H9 (cell line): Measurements from ENCODE around the gene ROR1. TPM values are rescaled to one million over a fixed set of nuclear protein-coding genes. Genes with fewer than 3 reads are reported as not detected.

Experiments used
- DNase-seq: peaks from one replicate; pipeline ENCODE4 v3.0.0-alpha.2; 2017
- H2AFZ ChIP-seq: one replicate; pipeline ENCODE4 v1.6.1; 2013; ENCODE audit warnings: mild to moderate bottlenecking, low read length, control low read depth, moderate library complexity
- H2AK5ac ChIP-seq: 2 replicates; pipeline ENCODE4 v1.6.1; 2013; ENCODE audit warnings: low read length, control low read depth, mixed read lengths; ENCODE audit not compliant: insufficient read length
- H2BK120ac ChIP-seq: one replicate; pipeline ENCODE4 v1.6.1; 2013; ENCODE audit warnings: low read depth, mild to moderate bottlenecking, low read length, control low read depth, inconsistent platforms; ENCODE audit not compliant: poor library complexity, severe bottlenecking
- H2BK12ac ChIP-seq: 2 replicates; pipeline ENCODE4 v1.6.1; 2013; ENCODE audit warnings: low read length, control low read depth, mixed read lengths, low read depth; ENCODE audit not compliant: insufficient read length
- H2BK15ac ChIP-seq: 2 replicates; pipeline ENCODE4 v1.6.1; 2013; ENCODE audit warnings: low read depth, low read length, control low read depth
- H2BK20ac ChIP-seq: one replicate; pipeline ENCODE4 v1.6.1; 2013; ENCODE audit warnings: low read depth, mild to moderate bottlenecking, low read length, control low read depth, inconsistent platforms; ENCODE audit not compliant: poor library complexity, severe bottlenecking
- H2BK5ac ChIP-seq: 2 replicates; pipeline ENCODE4 v1.6.1; 2013; ENCODE audit warnings: low read length, control low read depth, mixed read lengths; ENCODE audit not compliant: insufficient read length
- H3K14ac ChIP-seq: 2 replicates; pipeline ENCODE4 v1.6.1; 2013; ENCODE audit warnings: low read length, control low read depth; ENCODE audit not compliant: insufficient read depth
- H3K18ac ChIP-seq: 2 replicates; pipeline ENCODE4 v1.6.1; 2013; ENCODE audit warnings: low read depth, mild to moderate bottlenecking, mixed read lengths, low read length, control low read depth; ENCODE audit not compliant: insufficient read length
- H3K23ac ChIP-seq: 2 replicates; pipeline ENCODE4 v1.6.1; 2013; ENCODE audit warnings: low read length, control low read depth, mixed read lengths, low read depth; ENCODE audit not compliant: insufficient read length
- H3K23me2 ChIP-seq: 2 replicates; pipeline ENCODE4 v1.6.1; 2013; ENCODE audit warnings: low read depth, mild to moderate bottlenecking, mixed read lengths, low read length, control low read depth; ENCODE audit not compliant: insufficient read length, poor library complexity, severe bottlenecking
- H3K27ac ChIP-seq: 2 replicates; pipeline ENCODE4 v1.5.1; 2013; ENCODE audit warnings: low read length, control low read depth, mixed read lengths, low read depth; ENCODE audit not compliant: insufficient read length
- H3K27me3 ChIP-seq: 2 replicates; pipeline ENCODE4 v1.6.1; 2013; ENCODE audit warnings: low read length, control low read depth, inconsistent platforms; ENCODE audit not compliant: insufficient read depth
- H3K4ac ChIP-seq: 2 replicates; pipeline ENCODE4 v1.6.1; 2013; ENCODE audit warnings: low read depth, mild to moderate bottlenecking, control low read depth, inconsistent platforms, low read length, moderate library complexity
- H3K4me1 ChIP-seq: 2 replicates; pipeline ENCODE4 v1.6.1; 2013; ENCODE audit warnings: low read length, control low read depth, inconsistent platforms; ENCODE audit not compliant: insufficient read depth
- H3K4me2 ChIP-seq: 2 replicates; pipeline ENCODE4 v1.6.1; 2013; ENCODE audit warnings: low read length, control low read depth, mixed read lengths; ENCODE audit not compliant: insufficient read length, insufficient read depth
- H3K56ac ChIP-seq: 2 replicates; pipeline ENCODE4 v1.6.1; 2013; ENCODE audit warnings: low read depth, mild to moderate bottlenecking, mixed read lengths, low read length, control low read depth; ENCODE audit not compliant: insufficient read length
- H3K79me1 ChIP-seq: 2 replicates; pipeline ENCODE4 v1.6.1; 2013; ENCODE audit warnings: low read depth, mild to moderate bottlenecking, moderate library complexity, low read length, control low read depth, inconsistent platforms; ENCODE audit not compliant: insufficient read depth, poor library complexity, severe bottlenecking
- H3K79me2 ChIP-seq: 2 replicates; pipeline ENCODE4 v1.6.1; 2013; ENCODE audit warnings: low read length, control low read depth, inconsistent platforms; ENCODE audit not compliant: insufficient read depth
- H3K9ac ChIP-seq: 2 replicates; pipeline ENCODE4 v1.6.1; 2013; ENCODE audit warnings: low read length, control low read depth, mixed read lengths; ENCODE audit not compliant: insufficient read length; ENCODE audit errors: extremely low read depth
- H3K9me3 ChIP-seq: one replicate; pipeline ENCODE4 v1.6.1; 2013; ENCODE audit warnings: low read depth, low read length, inconsistent platforms; ENCODE audit not compliant: control insufficient read depth
- H3T11ph ChIP-seq: one replicate; pipeline ENCODE4 v1.6.1; 2013; ENCODE audit warnings: mild to moderate bottlenecking, low read length, control low read depth, inconsistent platforms
- H4K20me1 ChIP-seq: one replicate; pipeline ENCODE4 v1.6.1; 2013; ENCODE audit not compliant: control insufficient read depth, insufficient read length, insufficient read depth
- H4K5ac ChIP-seq: 2 replicates; pipeline ENCODE4 v1.6.1; 2013; ENCODE audit warnings: low read depth, mild to moderate bottlenecking, mixed read lengths, low read length, control low read depth; ENCODE audit not compliant: insufficient read length
- H4K8ac ChIP-seq: replicated peaks from 2 replicates; pipeline ENCODE4 v1.6.1; 2013; ENCODE audit warnings: low read length, control low read depth, mixed read lengths, low read depth; ENCODE audit not compliant: insufficient read length
- H4K91ac ChIP-seq: 2 replicates; pipeline ENCODE4 v1.6.1; 2013; ENCODE audit warnings: low read depth, mild to moderate bottlenecking, moderate library complexity, mixed read lengths, low read length, control low read depth; ENCODE audit not compliant: insufficient read length
- H3K27ac Mint-ChIP-seq, 3 experiments: 2 replicates in 2 of 3; 3 replicates in 1 of 3; pipeline ENCODE4 v1.8.0; 2020 to 2021; ENCODE audit warnings: mixed read lengths in 3 of 3, mild to moderate bottlenecking in 1 of 3, moderate library complexity in 1 of 3
- H3K27me3 Mint-ChIP-seq: 2 replicates; pipeline ENCODE4 v1.8.0; 2021; ENCODE audit warnings: low read depth, mild to moderate bottlenecking, moderate library complexity, mixed read lengths
- H3K36me3 Mint-ChIP-seq, 3 experiments: 2 replicates in 2 of 3; 3 replicates in 1 of 3; pipeline ENCODE4 v1.8.0; 2020 to 2021; ENCODE audit warnings: low read depth in 3 of 3, mixed read lengths in 3 of 3; ENCODE audit not compliant: insufficient read depth in 1 of 3
- H3K4me1 Mint-ChIP-seq, 2 experiments: 2 replicates each; pipeline ENCODE4 v1.8.0; 2020; ENCODE audit warnings: mixed read lengths in 2 of 2
- H3K4me3 Mint-ChIP-seq, 2 experiments: 2 replicates in 1 of 2; 3 replicates in 1 of 2; pipeline ENCODE4 v1.8.0; 2020 to 2021; ENCODE audit warnings: mild to moderate bottlenecking in 2 of 2, mixed read lengths in 2 of 2, moderate library complexity in 1 of 2
- H3K9me3 Mint-ChIP-seq, 2 experiments: 2 replicates in 1 of 2; 3 replicates in 1 of 2; pipeline ENCODE4 v1.8.0; 2020; ENCODE audit warnings: mild to moderate bottlenecking in 2 of 2, mixed read lengths in 2 of 2, moderate library complexity in 1 of 2
- WGBS: extraction: QIAGEN DNeasy Blood & Tissue Kit; methylation state at CpG from one replicate; pipeline ENCODE4 v1.1.7; 2013; ENCODE audit warnings: missing lambda C conversion rate, low lambda C conversion rate, mixed read lengths; ENCODE audit not compliant: insufficient read length; ENCODE audit errors: extremely low coverage; 5-methylcytosine and 5-hydroxymethylcytosine counted together
- total RNA-seq: library from RNA; stranded (reverse); gene quantifications from 2 replicates; pipeline ENCODE4 v1.2.1, GENCODE V29; 2021
- TF ChIP-seq, protein P1 (sequence below): fragments of 200-600 bp; sonication (generic); conservative IDR thresholded peaks from 3 replicates; pipeline ENCODE4 v1.8.0; 2021; ENCODE audit warnings: antibody characterized with exemption, mild to moderate bottlenecking

The ROR1 gene
- total RNA-seq, 1 experiment from 2014 or later, result 75.9 TPM

- peaks cover 8% of the 10 kb centered on the region; the same call in 1 of the 2 replicates for H3K79me2 ChIP-seq
- no peak overlapping the region for H2BK15ac ChIP-seq
- no peak overlapping the region for H3K27ac ChIP-seq
- no peaks in the 10 kb centered on the region; the same call in 1 of the 2 replicates for H3K27me3 Mint-ChIP-seq
- no peaks in the 10 kb centered on the region for H3K9me3 ChIP-seq
- H3K4me3 Mint-ChIP-seq, result no peak overlapping the region
- no peak for DNase-seq
- H3K23me2 ChIP-seq, result no peaks in the 10 kb centered on the region
- H4K20me1 ChIP-seq, result no peaks in the 10 kb centered on the region
- H2AK5ac ChIP-seq, result no peak overlapping the region
- no peak overlapping the region for H3K9ac ChIP-seq
- no peak overlapping the region for H2BK5ac ChIP-seq
- no peak overlapping the region for H3K23ac ChIP-seq
- H3K18ac ChIP-seq, result no peak overlapping the region
- H4K8ac ChIP-seq, result no peak overlapping the region
- H2BK12ac ChIP-seq, result no peak overlapping the region
- H4K91ac ChIP-seq, result no peak overlapping the region
- H3K14ac ChIP-seq, result no peak overlapping the region
- TF ChIP-seq, protein P1, sequence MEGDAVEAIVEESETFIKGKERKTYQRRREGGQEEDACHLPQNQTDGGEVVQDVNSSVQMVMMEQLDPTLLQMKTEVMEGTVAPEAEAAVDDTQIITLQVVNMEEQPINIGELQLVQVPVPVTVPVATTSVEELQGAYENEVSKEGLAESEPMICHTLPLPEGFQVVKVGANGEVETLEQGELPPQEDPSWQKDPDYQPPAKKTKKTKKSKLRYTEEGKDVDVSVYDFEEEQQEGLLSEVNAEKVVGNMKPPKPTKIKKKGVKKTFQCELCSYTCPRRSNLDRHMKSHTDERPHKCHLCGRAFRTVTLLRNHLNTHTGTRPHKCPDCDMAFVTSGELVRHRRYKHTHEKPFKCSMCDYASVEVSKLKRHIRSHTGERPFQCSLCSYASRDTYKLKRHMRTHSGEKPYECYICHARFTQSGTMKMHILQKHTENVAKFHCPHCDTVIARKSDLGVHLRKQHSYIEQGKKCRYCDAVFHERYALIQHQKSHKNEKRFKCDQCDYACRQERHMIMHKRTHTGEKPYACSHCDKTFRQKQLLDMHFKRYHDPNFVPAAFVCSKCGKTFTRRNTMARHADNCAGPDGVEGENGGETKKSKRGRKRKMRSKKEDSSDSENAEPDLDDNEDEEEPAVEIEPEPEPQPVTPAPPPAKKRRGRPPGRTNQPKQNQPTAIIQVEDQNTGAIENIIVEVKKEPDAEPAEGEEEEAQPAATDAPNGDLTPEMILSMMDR, result no peak
- H3K4me2 ChIP-seq, result no peak overlapping the region
- no peak overlapping the region for H2AFZ ChIP-seq
- no peak overlapping the region for H3K4ac ChIP-seq
- H3K9me3 Mint-ChIP-seq, result peaks cover 0 to 12% of the 10 kb centered on the region in 2 experiments; a peak in 3 of 5 replicates
- no peak overlapping the region for H3T11ph ChIP-seq
- no peak overlapping the region for H3K56ac ChIP-seq
- peaks cover 10% of the 10 kb centered on the region for H3K4me1 ChIP-seq
- no peak overlapping the region for H4K5ac ChIP-seq
- H3K36me3 Mint-ChIP-seq, result peaks cover 0 to 20% (median 17%) of the 10 kb centered on the region in 3 experiments; a peak in 5 of 7 replicates
- H3K27me3 ChIP-seq, result no peaks in the 10 kb centered on the region
- peaks cover 36 to 42% of the 10 kb centered on the region in 2 experiments for H3K4me1 Mint-ChIP-seq
- H2BK20ac ChIP-seq, result no peak overlapping the region
- WGBS, result no CpG with 5 or more reads among the region's 2 CpGs
- no peak overlapping the region for H2BK120ac ChIP-seq
- no peak overlapping the region for H3K27ac Mint-ChIP-seq
- H3K79me1 ChIP-seq, result no peaks in the 10 kb centered on the region
Measured at GRCh38 chr1:64001038-64001437, 227.2 kb downstream of the ROR1 start.
